HepG2 (cell line): Measurements from ENCODE around the gene RNF4. TPM values are rescaled to one million over a fixed set of nuclear protein-coding genes. Genes with fewer than 3 reads are reported as not detected.

Experiments used
- ARNT2 ChIP-seq: sonication (generic); formaldehyde crosslinking; IDR thresholded peaks from 2 replicates; pipeline ENCODE4 v1.8.0; 2022; ENCODE audit warnings: mild to moderate bottlenecking, low read depth, missing genetic modification reagents, moderate library complexity
- ATF1 ChIP-seq: IDR thresholded peaks from 2 replicates; pipeline ENCODE4 v1.6.1; 2016; ENCODE audit warnings: mild to moderate bottlenecking, control low read depth
- BCL6 ChIP-seq: IDR thresholded peaks from 2 replicates; pipeline ENCODE4 v1.6.1; 2016; ENCODE audit warnings: missing genetic modification reagents, missing compliant biosample characterization
- HMG20B ChIP-seq: conservative IDR thresholded peaks from 2 replicates; pipeline ENCODE4 v1.6.1; 2016; ENCODE audit warnings: missing genetic modification reagents, missing compliant biosample characterization
- HMGA1 ChIP-seq: sonication (generic); formaldehyde crosslinking; conservative IDR thresholded peaks from 2 replicates; pipeline ENCODE4 v1.4.0; 2020; ENCODE audit warnings: missing genetic modification reagents
- KDM4B ChIP-seq: sonication (generic); formaldehyde crosslinking; IDR thresholded peaks from 2 replicates; pipeline ENCODE4 v1.4.0; 2020; ENCODE audit warnings: missing genetic modification reagents
- MTF2 ChIP-seq: sonication (generic); formaldehyde crosslinking; IDR thresholded peaks from 2 replicates; pipeline ENCODE4 v1.5.0; 2020; ENCODE audit warnings: missing genetic modification reagents, borderline replicate concordance
- MXD4 ChIP-seq: IDR thresholded peaks from 2 replicates; pipeline ENCODE4 v1.6.1; 2016; ENCODE audit warnings: mild to moderate bottlenecking, missing biosample characterization, missing genetic modification reagents
- NFYC ChIP-seq: IDR thresholded peaks from 2 replicates; pipeline ENCODE4 v1.6.1; 2016; ENCODE audit warnings: missing genetic modification reagents, missing compliant biosample characterization
- POGZ ChIP-seq: sonication (generic); formaldehyde crosslinking; IDR thresholded peaks from 2 replicates; pipeline ENCODE4 v1.4.0; 2020; ENCODE audit warnings: mild to moderate bottlenecking, missing genetic modification reagents
- RBAK ChIP-seq: sonication (generic); formaldehyde crosslinking; IDR thresholded peaks from 2 replicates; pipeline ENCODE4 v1.5.1; 2020; ENCODE audit warnings: mild to moderate bottlenecking, missing genetic modification reagents
- SALL2 ChIP-seq: sonication (generic); formaldehyde crosslinking; IDR thresholded peaks from 2 replicates; pipeline ENCODE4 v1.8.1; 2023; ENCODE audit warnings: mild to moderate bottlenecking, missing genetic modification reagents, inconsistent platforms
- ZNF253 ChIP-seq: sonication (generic); formaldehyde crosslinking; IDR thresholded peaks from 2 replicates; pipeline ENCODE4 v1.8.0; 2022; ENCODE audit warnings: mild to moderate bottlenecking, missing genetic modification reagents, borderline replicate concordance
- ZNF34 ChIP-seq: sonication (generic); formaldehyde crosslinking; IDR thresholded peaks from 2 replicates; pipeline ENCODE4 v1.4.0; 2020; ENCODE audit warnings: mild to moderate bottlenecking, missing genetic modification reagents, borderline replicate concordance
- ZNF441 ChIP-seq: sonication (generic); formaldehyde crosslinking; IDR thresholded peaks from 2 replicates; pipeline ENCODE4 v1.7.0; 2021; ENCODE audit warnings: missing genetic modification reagents, borderline replicate concordance
- ZNF562 ChIP-seq: sonication (generic); formaldehyde crosslinking; IDR thresholded peaks from 2 replicates; pipeline ENCODE4 v1.8.0; 2022; ENCODE audit warnings: missing genetic modification reagents, borderline replicate concordance
- ZNF746 ChIP-seq: sonication (generic); formaldehyde crosslinking; IDR thresholded peaks from 2 replicates; pipeline ENCODE4 v1.8.0; 2022; ENCODE audit warnings: mild to moderate bottlenecking, missing genetic modification reagents
- ZNF768 ChIP-seq: sonication (generic); formaldehyde crosslinking; IDR thresholded peaks from 2 replicates; pipeline ENCODE4 v1.4.0; 2020; ENCODE audit warnings: missing genetic modification reagents
- polyA plus RNA-seq, 8 experiments: library from polyadenylated mRNA; depleted of rRNA in 3 of 8; stranded (reverse) in 7 of 8; unstranded in 1 of 8; fragments of >200 nt; fragmentation: Illumina TruSeq in 4 of 8; extraction: Trizol in 4 of 8; gene quantifications; 2 replicates each; pipeline versions ENCODE4 v1.2.1 to v1.2.3, GENCODE V29; 2011 to 2016; ENCODE audit warnings: low read depth in 4 of 8, missing spikeins in 1 of 8, mixed read lengths in 1 of 8; ENCODE audit not compliant: insufficient read depth in 1 of 8
- total RNA-seq, 5 experiments: library from RNA; depleted of rRNA; stranded (reverse); fragments of >200 nt; fragmentation: Illumina TruSeq; extraction: Trizol; gene quantifications; 2 replicates each; pipeline ENCODE4 v1.2.3, GENCODE V29; 2016; ENCODE audit warnings: low read depth in 1 of 5
- TF ChIP-seq, protein P1 (sequence below): sonication (generic); formaldehyde crosslinking; conservative IDR thresholded peaks from 2 replicates; pipeline ENCODE4 v1.4.0; 2020; ENCODE audit warnings: missing genetic modification reagents
- TF ChIP-seq, protein P2 (sequence below): IDR thresholded peaks from 2 replicates; pipeline ENCODE4 v1.4.0; 2020; ENCODE audit warnings: mild to moderate bottlenecking, missing genetic modification reagents
- TF ChIP-seq, protein P3 (sequence below): sonication (generic); formaldehyde crosslinking; IDR thresholded peaks from 2 replicates; pipeline ENCODE4 v1.8.1; 2023; ENCODE audit warnings: mild to moderate bottlenecking, missing genetic modification reagents
- TF ChIP-seq, protein P4 (sequence below): sonication (generic); formaldehyde crosslinking; IDR thresholded peaks from 2 replicates; pipeline ENCODE4 v1.5.1; 2020; ENCODE audit warnings: mild to moderate bottlenecking, moderate library complexity, missing genetic modification reagents

The RNF4 gene
- total and polyA plus RNA-seq, 2 of the 13 experiments (the other 11 are each of a cell fraction or from before 2014, with no cell fraction given), result 38.1 to 45.1 TPM

DNA sequence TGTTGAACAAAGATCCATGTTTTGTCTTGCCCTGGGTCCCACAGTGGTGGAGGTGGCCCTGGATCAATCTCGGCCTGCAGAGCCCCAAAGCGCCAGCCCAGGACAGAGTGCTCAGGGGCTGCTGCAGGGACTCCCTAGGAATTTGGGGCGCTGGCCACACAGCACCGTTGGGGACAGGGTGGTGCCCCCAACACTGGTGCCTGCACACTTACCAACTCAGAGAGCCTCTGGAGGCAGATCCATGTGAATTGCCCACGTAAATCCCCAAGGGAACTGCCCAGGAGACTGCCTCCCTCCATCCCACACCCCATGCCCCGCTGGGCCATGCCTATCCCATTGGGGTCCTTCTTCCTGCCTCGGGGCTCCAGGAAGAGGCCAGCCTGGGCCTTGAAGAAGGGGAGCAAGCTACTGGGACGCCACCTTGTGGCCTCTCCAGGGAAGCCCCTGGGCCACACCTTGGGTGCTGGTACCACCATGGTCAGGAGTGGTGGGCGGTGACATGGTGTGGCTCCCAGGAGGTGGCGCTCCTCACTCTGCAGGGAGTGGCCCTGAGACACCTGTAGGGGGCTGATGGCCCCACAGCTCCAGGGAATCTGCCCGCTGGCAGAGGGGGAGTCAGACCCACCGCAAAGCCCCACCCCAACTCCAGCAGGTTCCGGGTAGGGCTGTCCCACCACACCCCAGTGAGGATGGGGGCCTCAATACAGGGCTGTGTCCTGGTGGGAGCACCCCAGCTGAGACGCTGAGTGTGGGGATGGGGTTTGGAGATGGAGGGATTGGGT is 27.3 kb upstream of the RNF4 start (continued):
- TF ChIP-seq, protein P1, sequence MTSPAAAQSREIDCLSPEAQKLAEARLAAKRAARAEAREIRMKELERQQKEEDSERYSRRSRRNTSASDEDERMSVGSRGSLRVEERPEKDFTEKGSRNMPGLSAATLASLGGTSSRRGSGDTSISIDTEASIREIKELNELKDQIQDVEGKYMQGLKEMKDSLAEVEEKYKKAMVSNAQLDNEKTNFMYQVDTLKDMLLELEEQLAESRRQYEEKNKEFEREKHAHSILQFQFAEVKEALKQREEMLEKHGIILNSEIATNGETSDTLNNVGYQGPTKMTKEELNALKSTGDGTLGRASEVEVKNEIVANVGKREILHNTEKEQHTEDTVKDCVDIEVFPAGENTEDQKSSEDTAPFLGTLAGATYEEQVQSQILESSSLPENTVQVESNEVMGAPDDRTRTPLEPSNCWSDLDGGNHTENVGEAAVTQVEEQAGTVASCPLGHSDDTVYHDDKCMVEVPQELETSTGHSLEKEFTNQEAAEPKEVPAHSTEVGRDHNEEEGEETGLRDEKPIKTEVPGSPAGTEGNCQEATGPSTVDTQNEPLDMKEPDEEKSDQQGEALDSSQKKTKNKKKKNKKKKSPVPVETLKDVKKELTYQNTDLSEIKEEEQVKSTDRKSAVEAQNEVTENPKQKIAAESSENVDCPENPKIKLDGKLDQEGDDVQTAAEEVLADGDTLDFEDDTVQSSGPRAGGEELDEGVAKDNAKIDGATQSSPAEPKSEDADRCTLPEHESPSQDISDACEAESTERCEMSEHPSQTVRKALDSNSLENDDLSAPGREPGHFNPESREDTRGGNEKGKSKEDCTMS (CRISPR knock-in tag), result no peak
- peak; percentile 67; the same call in 1 of the 2 replicates for TF ChIP-seq ZNF768
- no peak for TF ChIP-seq ATF1 (CRISPR knock-in tag)
- TF ChIP-seq HMG20B (CRISPR knock-in tag), result no peak
- peak; percentile 66; the same call in 1 of the 2 replicates for TF ChIP-seq ARNT2 (CRISPR knock-in tag)
- TF ChIP-seq, protein P2, sequence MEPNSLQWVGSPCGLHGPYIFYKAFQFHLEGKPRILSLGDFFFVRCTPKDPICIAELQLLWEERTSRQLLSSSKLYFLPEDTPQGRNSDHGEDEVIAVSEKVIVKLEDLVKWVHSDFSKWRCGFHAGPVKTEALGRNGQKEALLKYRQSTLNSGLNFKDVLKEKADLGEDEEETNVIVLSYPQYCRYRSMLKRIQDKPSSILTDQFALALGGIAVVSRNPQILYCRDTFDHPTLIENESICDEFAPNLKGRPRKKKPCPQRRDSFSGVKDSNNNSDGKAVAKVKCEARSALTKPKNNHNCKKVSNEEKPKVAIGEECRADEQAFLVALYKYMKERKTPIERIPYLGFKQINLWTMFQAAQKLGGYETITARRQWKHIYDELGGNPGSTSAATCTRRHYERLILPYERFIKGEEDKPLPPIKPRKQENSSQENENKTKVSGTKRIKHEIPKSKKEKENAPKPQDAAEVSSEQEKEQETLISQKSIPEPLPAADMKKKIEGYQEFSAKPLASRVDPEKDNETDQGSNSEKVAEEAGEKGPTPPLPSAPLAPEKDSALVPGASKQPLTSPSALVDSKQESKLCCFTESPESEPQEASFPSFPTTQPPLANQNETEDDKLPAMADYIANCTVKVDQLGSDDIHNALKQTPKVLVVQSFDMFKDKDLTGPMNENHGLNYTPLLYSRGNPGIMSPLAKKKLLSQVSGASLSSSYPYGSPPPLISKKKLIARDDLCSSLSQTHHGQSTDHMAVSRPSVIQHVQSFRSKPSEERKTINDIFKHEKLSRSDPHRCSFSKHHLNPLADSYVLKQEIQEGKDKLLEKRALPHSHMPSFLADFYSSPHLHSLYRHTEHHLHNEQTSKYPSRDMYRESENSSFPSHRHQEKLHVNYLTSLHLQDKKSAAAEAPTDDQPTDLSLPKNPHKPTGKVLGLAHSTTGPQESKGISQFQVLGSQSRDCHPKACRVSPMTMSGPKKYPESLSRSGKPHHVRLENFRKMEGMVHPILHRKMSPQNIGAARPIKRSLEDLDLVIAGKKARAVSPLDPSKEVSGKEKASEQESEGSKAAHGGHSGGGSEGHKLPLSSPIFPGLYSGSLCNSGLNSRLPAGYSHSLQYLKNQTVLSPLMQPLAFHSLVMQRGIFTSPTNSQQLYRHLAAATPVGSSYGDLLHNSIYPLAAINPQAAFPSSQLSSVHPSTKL (CRISPR knock-in tag), result peak; percentile 28; the same call in 1 of the 2 replicates
- no peak for TF ChIP-seq RBAK
- no peak for TF ChIP-seq ZNF441 (CRISPR knock-in tag)
- TF ChIP-seq, protein P3, sequence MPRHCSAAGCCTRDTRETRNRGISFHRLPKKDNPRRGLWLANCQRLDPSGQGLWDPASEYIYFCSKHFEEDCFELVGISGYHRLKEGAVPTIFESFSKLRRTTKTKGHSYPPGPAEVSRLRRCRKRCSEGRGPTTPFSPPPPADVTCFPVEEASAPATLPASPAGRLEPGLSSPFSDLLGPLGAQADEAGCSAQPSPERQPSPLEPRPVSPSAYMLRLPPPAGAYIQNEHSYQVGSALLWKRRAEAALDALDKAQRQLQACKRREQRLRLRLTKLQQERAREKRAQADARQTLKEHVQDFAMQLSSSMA (CRISPR knock-in tag), result 0 out of 2 replicates have a peak, but pooled peaks have one; percentile 45
- TF ChIP-seq, protein P4, sequence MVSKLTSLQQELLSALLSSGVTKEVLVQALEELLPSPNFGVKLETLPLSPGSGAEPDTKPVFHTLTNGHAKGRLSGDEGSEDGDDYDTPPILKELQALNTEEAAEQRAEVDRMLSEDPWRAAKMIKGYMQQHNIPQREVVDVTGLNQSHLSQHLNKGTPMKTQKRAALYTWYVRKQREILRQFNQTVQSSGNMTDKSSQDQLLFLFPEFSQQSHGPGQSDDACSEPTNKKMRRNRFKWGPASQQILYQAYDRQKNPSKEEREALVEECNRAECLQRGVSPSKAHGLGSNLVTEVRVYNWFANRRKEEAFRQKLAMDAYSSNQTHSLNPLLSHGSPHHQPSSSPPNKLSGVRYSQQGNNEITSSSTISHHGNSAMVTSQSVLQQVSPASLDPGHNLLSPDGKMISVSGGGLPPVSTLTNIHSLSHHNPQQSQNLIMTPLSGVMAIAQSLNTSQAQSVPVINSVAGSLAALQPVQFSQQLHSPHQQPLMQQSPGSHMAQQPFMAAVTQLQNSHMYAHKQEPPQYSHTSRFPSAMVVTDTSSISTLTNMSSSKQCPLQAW (CRISPR knock-in tag), result peak; percentile 56; the same call in 1 of the 2 replicates
- no peak for TF ChIP-seq ZNF562
- TF ChIP-seq NFYC (CRISPR knock-in tag), result no peak
- 0 out of 2 replicates have a peak, but pooled peaks have one; percentile 45 for TF ChIP-seq POGZ
- TF ChIP-seq MXD4, result no peak
- 0 out of 2 replicates have a peak, but pooled peaks have one; percentile 30 for TF ChIP-seq BCL6 (CRISPR knock-in tag)
- peak; percentile 78 for TF ChIP-seq SALL2 (CRISPR knock-in tag)
- no peak for TF ChIP-seq ZNF253 (CRISPR knock-in tag)
- no peak for TF ChIP-seq ZNF34
- no peak for TF ChIP-seq ZNF746 (CRISPR knock-in tag)
- TF ChIP-seq KDM4B (CRISPR knock-in tag), result 0 out of 2 replicates have a peak, but pooled peaks have one; percentile 34
- no peak for TF ChIP-seq HMGA1 (CRISPR knock-in tag)
- TF ChIP-seq MTF2, result no peak
